Measurements from ENCODE around the gene ANO10. TPM values are rescaled to one million over a fixed set of nuclear protein-coding genes. Genes with fewer than 3 reads are reported as not detected.

The ANO10 gene
- total RNA-seq, 1 donor from 2014 or later, result 57.3 TPM

- no peaks in the 10 kb centered on the region for H3K36me3 ChIP-seq (ENCODE audit: control insufficient read depth, insufficient read depth, low read length)
- H3K27me3 ChIP-seq (ENCODE audit: control insufficient read depth, insufficient read depth, low read length), result no peaks in the 10 kb centered on the region
- H3K4me3 ChIP-seq (ENCODE audit: low read depth, low read length), result no peak overlapping the region
- no peak for DNase-seq (ENCODE audit: low read depth)
- no peak for TF ChIP-seq CTCF (IDR thresholded peaks at IDR 0.05; ENCODE audit: insufficient read depth, low read length, poor library complexity, severe bottlenecking)
Measured at GRCh38 chr3:43423639-43424038, 198.2 kb downstream of the ANO10 start.

DNA sequence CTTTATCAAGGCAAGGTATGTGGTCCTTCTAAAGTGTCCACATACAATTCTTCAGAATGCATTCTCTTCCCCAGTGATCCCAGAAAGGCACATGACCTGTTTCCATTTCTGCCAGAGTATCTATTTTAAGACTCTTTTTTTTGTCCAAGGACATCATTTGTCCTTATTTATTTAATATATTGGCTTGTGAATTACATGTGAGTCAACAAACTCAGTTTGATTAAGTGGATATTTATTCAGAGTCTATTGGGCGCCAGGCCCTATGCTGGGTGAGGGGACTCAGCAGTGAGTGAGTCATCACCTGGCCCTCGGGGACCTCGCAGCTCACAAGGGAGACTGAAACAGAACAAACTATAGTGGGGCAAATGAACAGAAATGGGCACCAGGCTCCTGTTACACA, 198.7 kb downstream of the ANO10 start:
- no peak for TF ChIP-seq CTCF (IDR thresholded peaks at IDR 0.05; ENCODE audit: insufficient read depth, low read length, poor library complexity, severe bottlenecking)
- H3K27me3 ChIP-seq (ENCODE audit: control insufficient read depth, insufficient read depth, low read length), result no peaks in the 10 kb centered on the region
- DNase-seq (ENCODE audit: low read depth), result no peak
- H3K4me3 ChIP-seq (ENCODE audit: low read depth, low read length), result no peak overlapping the region
- H3K36me3 ChIP-seq (ENCODE audit: control insufficient read depth, insufficient read depth, low read length), result no peaks in the 10 kb centered on the region

DNA sequence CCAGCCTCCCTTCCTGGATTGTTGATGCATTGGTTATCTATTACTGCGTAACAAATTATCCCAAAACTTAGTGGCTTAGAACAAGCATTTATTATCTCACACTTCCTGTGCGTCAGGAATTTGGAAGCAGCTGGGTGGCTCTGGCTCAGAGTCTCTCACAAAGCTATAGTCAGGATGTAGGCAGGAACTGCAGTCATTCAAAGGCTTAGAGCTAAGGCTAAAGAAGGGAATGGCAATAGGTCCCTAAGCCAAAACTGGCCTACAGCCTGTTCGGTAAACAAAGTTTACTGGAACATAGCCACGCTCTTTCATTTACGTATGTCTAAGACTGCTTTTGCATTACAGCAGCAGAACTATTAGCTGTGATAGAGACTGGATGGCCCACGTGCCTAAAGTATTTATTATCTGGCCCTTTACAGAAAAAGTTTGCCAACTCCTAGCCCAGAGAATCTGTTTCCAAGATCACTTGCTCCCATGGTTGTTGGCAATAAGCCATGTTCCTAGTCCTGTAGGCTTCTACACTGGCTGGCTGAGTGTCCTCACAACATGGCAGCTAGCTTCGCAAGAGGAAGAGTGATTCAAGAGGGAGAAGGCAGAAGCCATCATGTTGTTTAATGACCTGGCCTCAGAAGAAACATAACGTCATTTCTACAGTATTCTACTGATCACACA, 203.1 kb downstream of the ANO10 start:
- no peak for TF ChIP-seq CTCF (IDR thresholded peaks at IDR 0.05; ENCODE audit: insufficient read depth, low read length, poor library complexity, severe bottlenecking)
- peak; percentile 58 for DNase-seq (ENCODE audit: low read depth)

DNA sequence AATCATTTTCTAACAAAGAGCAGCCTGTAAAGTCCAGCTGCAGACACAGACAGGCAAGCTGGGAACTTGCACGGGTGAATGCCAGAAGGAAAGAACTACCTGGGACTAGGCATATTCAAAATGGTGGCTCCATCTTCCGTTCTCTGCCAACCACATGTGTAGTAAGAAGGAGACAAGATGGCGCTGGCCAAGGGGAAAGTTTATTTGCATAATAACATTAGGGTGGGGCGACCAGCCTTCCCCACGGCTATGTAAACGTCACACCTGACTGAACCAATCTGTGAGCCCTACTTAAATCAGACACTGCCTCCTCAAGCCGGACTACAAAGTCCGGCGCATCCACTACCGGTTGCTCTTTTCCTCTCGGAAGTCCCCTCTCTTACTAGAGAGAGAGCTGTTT, 204.7 kb downstream of the ANO10 start:
- H3K27me3 ChIP-seq (ENCODE audit: control insufficient read depth, insufficient read depth, low read length), result no peaks in the 10 kb centered on the region
- H3K36me3 ChIP-seq (ENCODE audit: control insufficient read depth, insufficient read depth, low read length), result no peaks in the 10 kb centered on the region
- TF ChIP-seq CTCF (IDR thresholded peaks at IDR 0.05; ENCODE audit: insufficient read depth, low read length, poor library complexity, severe bottlenecking), result no peak
- no peak overlapping the region for H3K4me3 ChIP-seq (ENCODE audit: low read depth, low read length)
- DNase-seq (ENCODE audit: low read depth), result no peak

More for the DNA sequence above, 203.1 kb downstream of the ANO10 start:
- H3K36me3 ChIP-seq (ENCODE audit: control insufficient read depth, insufficient read depth, low read length), result no peaks in the 10 kb centered on the region
- H3K4me3 ChIP-seq (ENCODE audit: low read depth, low read length), result no peak overlapping the region
- no peaks in the 10 kb centered on the region for H3K27me3 ChIP-seq (ENCODE audit: control insufficient read depth, insufficient read depth, low read length)

- Histone ChIP-seq H3K4me3 (ENCODE audit: low read depth, low read length) (no peak overlapping the region), H3K36me3 (ENCODE audit: control insufficient read depth, insufficient read depth, low read length) (no peaks in the 10 kb centered on the region), H3K27me3 (ENCODE audit: control insufficient read depth, insufficient read depth, low read length) (no peaks in the 10 kb centered on the region)
- TF ChIP-seq CTCF (IDR thresholded peaks at IDR 0.05; ENCODE audit: insufficient read depth, low read length, poor library complexity, severe bottlenecking), result no peak
- DNase-seq (ENCODE audit: low read depth), result no peak
Measured at GRCh38 chr3:43415088-43415487, 206.7 kb downstream of the ANO10 start.
